ENCODE measurements around the gene TRIM32. TPM values are rescaled to one million over a fixed set of nuclear protein-coding genes. Genes with fewer than 3 reads are reported as not detected.

Gene TRIM32
- polyA plus RNA-seq, 3 donors: 0.40 to 1.4 (median 1.3) TPM

- no peak overlapping the region for H3K27ac ChIP-seq (ENCODE audit: low read depth in 1 of 2, low read length in 2 of 2)
- intact Hi-C loops (cut with micrococcal nuclease): no loop called here
- TF ChIP-seq CTCF (IDR thresholded peaks at IDR 0.05): no peak
These were observed 23.5 kb upstream of the TRIM32 start for GRCh38 chr9:116663581-116663980.

GRCh38 chr9:116668970-116669695 lies 18.0 kb upstream of the TRIM32 start:
- H3K27ac ChIP-seq (ENCODE audit: low read depth in 1 of 2, low read length in 2 of 2): no peak overlapping the region
- peaks cover 0 to 3% (median 2%) of the 10 kb centered on the region in 3 donors for H3K27me3 Mint-ChIP-seq (ENCODE audit: low read depth in 3 of 3)
- no peaks in the 10 kb centered on the region for H3K27me3 ChIP-seq (ENCODE audit: control insufficient read depth in 2 of 2, insufficient read depth in 2 of 2, low read length in 2 of 2)
- H3K4me3 ChIP-seq (replicated peaks in 1 of 3; ENCODE audit: low read depth in 2 of 3, low read length in 3 of 3): no peak overlapping the region
- peaks cover 12 to 23% of the 10 kb centered on the region in 2 donors for H3K9me3 ChIP-seq (replicated peaks in 1 of 2; ENCODE audit: control insufficient read depth in 1 of 2, insufficient read depth in 1 of 2, low read length in 2 of 2)
- H3K9me3 Mint-ChIP-seq: peaks cover 6 to 25% (median 13%) of the 10 kb centered on the region in 7 donors
- H3K4me2 ChIP-seq (replicated peaks; ENCODE audit: extremely low read depth, low read length, poor library complexity, severe bottlenecking): no peak overlapping the region
- intact Hi-C loops (cut with micrococcal nuclease): no loop called here
- no peaks in the 10 kb centered on the region for H4K20me1 ChIP-seq (ENCODE audit: insufficient read depth, low read length)
- H3K36me3 ChIP-seq (replicated peaks in 1 of 2; ENCODE audit: control insufficient read depth in 1 of 2, insufficient read depth in 2 of 2, low read length in 2 of 2): no peaks in the 10 kb centered on the region
- no peaks in the 10 kb centered on the region for H3K4me1 Mint-ChIP-seq
- no peak overlapping the region for H2AFZ ChIP-seq (ENCODE audit: insufficient read depth, low read depth, low read length, poor library complexity, severe bottlenecking)
- H3K4me3 Mint-ChIP-seq: no peak overlapping the region
- H3K4me1 ChIP-seq (ENCODE audit: control insufficient read depth in 1 of 2, insufficient read depth in 2 of 2, low read length in 2 of 2): no peaks in the 10 kb centered on the region
- H3K36me3 Mint-ChIP-seq: no peaks in the 10 kb centered on the region
- no peak overlapping the region for H3K27ac Mint-ChIP-seq
- WGBS (ENCODE audit: insufficient coverage): 100% methylated on average over 2 of the region's 4 CpGs
- H3K79me2 ChIP-seq (ENCODE audit: insufficient read depth, low read length): no peaks in the 10 kb centered on the region
- DNase-seq: no peak
- TF ChIP-seq CTCF (IDR thresholded peaks at IDR 0.05): no peak
- H3K9ac ChIP-seq (ENCODE audit: insufficient read depth, low read length, poor library complexity, severe bottlenecking): no peak overlapping the region

More at GRCh38 chr9:116663581-116663980, 23.5 kb upstream of the TRIM32 start:
- Mint-ChIP-seq H3K4me1 (no peaks in the 10 kb centered on the region), H3K36me3 (no peaks in the 10 kb centered on the region), H3K27ac (no peak overlapping the region), H3K9me3 (peaks cover 0 to 2% (median 0%) of the 10 kb centered on the region in 7 donors), H3K27me3 (ENCODE audit: low read depth in 3 of 3) (peaks cover 1 to 2% (median 2%) of the 10 kb centered on the region in 3 donors), H3K4me3 (no peak overlapping the region)
- Histone ChIP-seq H3K4me3 (replicated peaks in 1 of 3; ENCODE audit: low read depth in 2 of 3, low read length in 3 of 3) (no peak overlapping the region), H3K36me3 (replicated peaks in 1 of 2; ENCODE audit: control insufficient read depth in 1 of 2, insufficient read depth in 2 of 2, low read length in 2 of 2) (no peaks in the 10 kb centered on the region), H3K4me1 (ENCODE audit: control insufficient read depth in 1 of 2, insufficient read depth in 2 of 2, low read length in 2 of 2) (no peaks in the 10 kb centered on the region), H3K9ac (ENCODE audit: insufficient read depth, low read length, poor library complexity, severe bottlenecking) (no peak overlapping the region), H3K79me2 (ENCODE audit: insufficient read depth, low read length) (no peaks in the 10 kb centered on the region), H3K27me3 (ENCODE audit: control insufficient read depth in 2 of 2, insufficient read depth in 2 of 2, low read length in 2 of 2) (no peaks in the 10 kb centered on the region), H4K20me1 (ENCODE audit: insufficient read depth, low read length) (no peaks in the 10 kb centered on the region), H3K9me3 (replicated peaks in 1 of 2; ENCODE audit: control insufficient read depth in 1 of 2, insufficient read depth in 1 of 2, low read length in 2 of 2) (no peaks in the 10 kb centered on the region), H2AFZ (ENCODE audit: insufficient read depth, low read depth, low read length, poor library complexity, severe bottlenecking) (no peak overlapping the region), H3K4me2 (replicated peaks; ENCODE audit: extremely low read depth, low read length, poor library complexity, severe bottlenecking) (no peak overlapping the region)
- DNase-seq: no peak
- WGBS (ENCODE audit: insufficient coverage): no CpG with 5 or more reads among the region's 1 CpG

Measured in CD14-positive monocyte (primary cell).